Activated CD4-positive, alpha-beta T cell treated with anti-CD3 and anti-CD28 coated beads, Interleukin-2, amount 50 U/mL, for 48 hours (primary cell): ENCODE data around the gene FAM185A.
"Not testable (repeated sequence)": the region's sequence is repeated elsewhere in the genome, so short reads cannot be mapped to it uniquely, and the experiment has no call there.

Experiments
- DNase-seq, 2 experiments: peaks; one replicate each; pipeline ENCODE4 v3.0.0-alpha.2; 2020

Gene FAM185A

DNA sequence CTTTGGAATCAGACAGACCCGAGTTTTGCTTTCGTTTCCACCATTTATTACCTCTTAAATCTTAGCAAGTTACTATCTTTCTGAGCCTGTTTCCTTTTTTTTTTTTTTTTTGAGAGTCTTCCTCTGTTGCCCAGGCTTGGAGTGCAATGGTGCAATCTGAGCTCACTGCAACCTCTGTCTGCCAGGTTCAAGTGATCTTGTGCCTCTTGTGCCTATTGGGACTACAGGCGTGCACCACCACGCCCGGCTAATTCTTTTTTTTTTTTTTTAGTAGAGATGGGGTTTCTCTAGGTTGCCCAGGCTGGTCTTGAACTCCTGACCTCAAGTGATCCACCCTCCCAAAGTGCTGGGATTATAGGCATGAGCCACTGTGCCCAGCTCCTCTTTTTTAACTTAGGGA lies 84.5 kb downstream of the FAM185A start:
- no peak for DNase-seq

DNA sequence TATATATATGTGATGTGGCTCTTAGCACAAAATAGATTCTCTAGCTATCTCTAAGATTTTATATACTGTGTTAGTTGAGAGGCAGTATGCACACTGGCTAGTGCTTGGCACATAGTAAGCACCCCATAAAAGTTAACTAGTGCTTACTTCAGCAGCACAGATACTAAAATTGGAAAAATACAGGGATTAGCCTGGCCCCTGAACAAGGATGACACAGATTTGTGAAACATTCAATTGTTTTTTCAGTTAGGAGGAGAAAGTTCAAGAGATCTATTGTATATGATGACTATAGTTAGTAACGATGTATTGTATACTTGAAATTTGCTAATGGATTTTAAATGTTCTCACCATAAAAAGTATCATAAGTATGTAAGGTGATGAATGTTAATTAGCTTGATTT lies 85.7 kb downstream of the FAM185A start:
- no peak for DNase-seq

DNA sequence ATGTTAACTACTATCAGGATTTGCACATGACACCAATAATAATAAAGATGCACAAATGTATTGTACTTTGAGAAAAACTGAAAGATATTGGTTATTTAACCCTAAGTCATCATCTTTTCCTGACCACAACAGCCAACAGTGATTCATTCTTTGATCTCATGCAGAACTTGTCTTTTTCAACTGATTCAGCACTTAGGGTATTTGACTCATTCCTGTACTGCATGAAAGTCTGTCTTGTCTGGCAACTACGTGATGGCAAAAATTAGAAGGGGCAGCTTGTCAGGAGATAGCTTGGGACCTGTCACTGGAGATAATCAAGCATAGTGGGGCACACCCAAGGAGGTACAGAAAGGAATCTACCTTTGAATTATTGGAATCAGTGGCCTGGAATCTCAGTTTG lies 86.2 kb downstream of the FAM185A start:
- peak; percentile 19 to 27 for DNase-seq

DNA sequence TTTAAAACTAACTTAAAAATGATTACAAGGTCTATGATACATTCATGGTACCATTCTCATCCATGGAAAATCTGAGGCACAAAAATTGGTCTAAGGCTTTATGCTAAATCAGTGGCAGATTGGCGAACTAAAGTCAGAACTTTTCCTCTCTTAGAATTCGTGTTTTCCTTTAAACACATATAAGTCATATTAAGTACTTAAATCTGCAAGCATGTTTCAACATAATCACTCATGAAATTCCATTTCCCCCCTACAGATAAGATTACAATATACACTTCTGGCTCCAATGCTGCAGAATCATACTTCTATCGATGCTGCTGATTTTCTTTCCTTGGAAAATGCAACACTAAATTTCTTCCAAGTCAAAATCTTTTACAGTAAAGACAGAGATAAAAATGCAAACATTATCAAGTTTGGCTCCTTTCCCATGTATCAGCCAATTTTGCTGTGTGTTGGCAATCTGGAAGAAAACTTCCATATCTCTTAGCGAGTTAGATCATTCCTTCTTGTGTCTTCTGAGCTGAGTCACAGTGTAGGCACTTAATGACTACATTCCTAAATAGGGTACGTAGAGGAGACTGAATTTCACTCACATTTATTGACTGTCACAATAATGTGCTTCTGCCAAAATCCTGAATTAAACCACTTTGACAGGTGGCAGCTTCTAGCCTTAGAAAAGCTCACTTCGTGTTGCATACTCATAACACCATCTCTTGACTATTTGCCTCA lies 87.6 kb downstream of the FAM185A start:
- DNase-seq, result no peak

DNA sequence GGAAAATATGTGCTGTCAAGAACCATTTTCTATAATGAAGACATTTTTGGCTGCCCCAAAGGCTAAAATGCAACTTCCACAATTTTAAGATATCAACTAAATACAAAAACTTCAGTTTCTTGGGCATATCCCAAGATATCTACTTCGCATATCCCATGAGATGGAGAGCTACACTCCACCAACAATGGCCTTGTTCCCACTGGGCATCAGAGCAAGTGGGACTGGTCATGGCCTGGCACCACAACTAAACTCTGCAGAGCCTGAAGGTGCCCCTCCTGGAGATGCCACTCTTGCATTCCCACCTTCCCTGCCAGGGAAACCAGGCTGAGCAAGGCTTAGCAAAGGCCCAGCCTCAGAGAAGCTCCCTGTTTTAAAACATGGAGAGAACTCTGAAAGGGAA lies 88.2 kb downstream of the FAM185A start:
- DNase-seq, result no peak

DNA sequence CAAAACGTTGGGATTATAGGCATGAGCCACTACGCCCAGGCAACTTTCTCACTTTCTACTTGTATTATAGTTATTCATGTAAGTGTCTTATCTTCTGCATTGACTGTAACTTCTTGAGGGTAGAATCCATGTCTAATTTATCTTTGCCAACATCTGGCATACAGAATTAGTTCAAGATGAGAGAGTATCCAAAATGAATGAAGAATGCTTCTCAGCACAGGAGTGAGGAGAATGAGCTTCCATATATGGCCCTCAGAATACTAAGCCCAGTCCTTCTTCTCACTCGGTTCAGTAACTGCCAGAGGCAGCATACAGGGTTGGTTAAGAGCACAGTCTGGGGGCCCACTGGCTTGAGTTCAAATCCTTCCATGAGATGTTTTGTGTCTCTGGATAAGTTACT lies 89.0 kb downstream of the FAM185A start:
- DNase-seq, result no peak

DNA sequence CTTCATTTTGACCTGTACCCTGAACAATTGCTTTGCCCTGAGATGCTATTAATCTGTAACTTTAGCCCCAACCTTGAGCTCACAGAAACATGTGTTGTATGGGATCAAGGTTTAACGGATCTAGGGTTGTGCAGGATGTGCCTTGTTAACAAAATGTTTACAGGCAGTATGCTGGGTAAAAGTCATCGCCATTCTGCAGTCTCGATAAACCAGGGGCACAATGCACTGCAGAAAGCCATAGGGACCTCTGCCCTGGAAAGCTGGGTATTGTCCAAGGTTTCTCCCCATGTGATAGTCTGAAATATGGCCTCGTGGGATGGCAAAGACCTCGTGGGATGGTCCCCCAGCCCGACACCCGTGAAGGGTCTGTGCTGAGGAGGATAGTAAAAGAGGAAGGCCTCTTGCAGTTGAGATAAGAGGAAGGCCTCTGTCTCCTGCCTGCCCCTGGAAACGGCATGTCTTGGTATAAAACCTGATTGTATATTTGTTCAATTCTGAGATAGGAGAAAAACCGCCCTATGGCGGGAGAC lies 89.8 kb downstream of the FAM185A start:
- DNase-seq, result not testable (repeated sequence)

DNA sequence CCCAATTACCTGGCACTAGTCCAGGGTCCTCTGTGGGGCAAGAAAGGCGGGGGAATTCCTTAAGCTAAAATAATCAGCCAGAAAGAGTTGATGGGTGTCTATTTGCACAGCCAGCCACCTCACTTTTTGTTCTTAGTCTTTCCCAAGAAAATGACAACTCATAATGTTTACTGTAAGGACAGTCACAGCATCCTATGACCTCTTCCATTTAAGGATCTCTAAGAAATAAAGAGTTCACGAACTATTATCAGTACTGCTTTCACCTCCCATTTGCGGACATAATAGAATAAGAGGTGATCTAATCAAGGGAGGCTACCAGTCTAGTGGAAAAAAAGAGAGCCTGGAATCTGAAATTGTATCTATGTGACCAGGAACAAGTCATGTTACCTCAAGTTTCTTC lies 91.6 kb downstream of the FAM185A start:
- no peak for DNase-seq

DNA sequence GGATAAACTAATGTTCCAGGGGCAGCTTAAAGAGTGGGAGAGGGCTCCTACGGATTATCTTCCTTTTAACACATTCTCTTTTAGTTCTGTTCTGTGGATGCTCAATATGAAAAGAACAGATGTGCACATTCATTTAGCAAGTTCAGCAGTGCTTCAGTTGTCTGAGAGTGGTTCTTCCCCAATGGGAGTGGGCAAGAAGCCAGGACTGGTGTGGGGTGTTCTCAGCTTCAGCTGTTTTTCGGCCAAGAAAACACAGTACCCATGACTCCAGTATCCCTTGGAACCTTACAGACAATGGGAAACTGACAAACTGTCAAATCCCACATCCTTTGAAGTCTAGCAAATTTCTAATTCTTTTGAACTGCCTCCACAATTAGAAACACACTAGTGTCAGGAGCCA lies 92.5 kb downstream of the FAM185A start:
- DNase-seq, result no peak

DNA sequence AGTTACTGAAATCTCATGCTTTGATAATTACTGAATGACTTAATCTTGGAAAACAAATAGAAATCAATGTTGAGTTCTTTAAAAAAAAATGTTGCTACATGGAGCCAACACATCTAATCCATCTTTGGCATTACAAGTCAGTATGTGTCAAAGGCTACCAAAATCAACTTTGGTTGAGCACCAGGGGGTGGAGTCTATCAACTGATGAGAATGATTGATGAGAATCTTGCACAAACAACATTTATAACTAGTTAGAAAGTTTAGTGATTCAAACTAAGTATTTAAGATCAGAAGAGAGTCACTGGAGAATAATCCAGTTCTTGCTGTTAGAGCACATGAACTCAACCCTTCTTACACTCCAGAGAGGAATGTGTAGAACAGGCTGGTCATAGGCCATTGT lies 93.5 kb downstream of the FAM185A start:
- no peak for DNase-seq

DNA sequence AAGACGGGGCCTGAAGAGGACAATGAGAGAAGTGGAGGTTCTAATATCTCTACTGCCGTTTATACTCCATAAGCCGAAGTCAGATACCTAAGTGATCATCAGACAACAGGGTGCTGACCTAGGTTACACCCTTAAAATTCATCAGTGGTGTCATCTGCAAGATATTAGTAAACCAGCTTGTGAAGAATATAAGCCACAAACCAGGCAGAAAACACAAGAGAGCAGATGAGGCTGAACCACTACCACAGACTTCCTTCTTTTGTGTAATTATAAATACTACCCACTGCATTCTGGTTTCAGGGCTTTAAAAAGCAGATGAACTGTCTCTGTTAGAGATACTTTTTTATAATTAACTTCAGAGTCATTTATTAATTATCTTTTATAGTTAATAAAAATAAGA lies 95.1 kb downstream of the FAM185A start:
- DNase-seq, result no peak

DNA sequence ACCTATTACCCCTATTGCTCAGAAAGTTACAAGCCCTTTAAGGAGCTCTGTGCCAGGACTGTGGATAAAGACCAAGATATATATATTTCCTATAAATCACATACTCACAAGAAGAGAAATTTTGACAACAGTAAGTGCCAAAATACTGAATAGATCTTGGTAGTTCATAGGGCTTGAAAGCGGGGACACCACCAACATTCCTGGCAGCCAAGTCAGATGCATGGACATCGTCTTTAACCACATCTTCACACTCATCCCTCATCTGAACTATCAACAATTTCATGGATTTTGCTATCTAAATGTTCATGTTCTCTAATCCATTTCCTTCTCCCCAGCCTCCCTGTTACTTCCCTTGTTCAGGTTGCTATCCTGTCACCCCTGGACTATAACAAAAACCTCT lies 96.5 kb downstream of the FAM185A start:
- no peak for DNase-seq

DNA sequence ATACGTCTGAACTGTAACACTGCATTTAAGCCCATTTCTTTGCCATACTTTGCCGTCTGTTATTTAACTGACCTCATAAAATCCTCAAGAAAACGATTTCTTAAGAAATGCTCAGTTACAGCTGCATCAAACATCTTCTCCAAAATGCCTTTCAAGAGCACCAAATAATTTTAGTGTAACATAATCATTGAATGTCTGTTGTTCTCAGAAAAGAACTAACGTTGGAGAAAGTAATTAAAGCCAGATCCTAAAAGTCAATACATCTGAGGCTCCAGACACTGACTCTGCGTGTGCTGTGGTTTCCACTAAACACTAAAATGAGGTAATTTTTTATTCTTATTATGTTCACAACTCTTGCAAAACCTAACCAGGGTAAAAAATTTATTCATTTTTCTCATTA lies 100.3 kb downstream of the FAM185A start:
- no peak for DNase-seq

DNA sequence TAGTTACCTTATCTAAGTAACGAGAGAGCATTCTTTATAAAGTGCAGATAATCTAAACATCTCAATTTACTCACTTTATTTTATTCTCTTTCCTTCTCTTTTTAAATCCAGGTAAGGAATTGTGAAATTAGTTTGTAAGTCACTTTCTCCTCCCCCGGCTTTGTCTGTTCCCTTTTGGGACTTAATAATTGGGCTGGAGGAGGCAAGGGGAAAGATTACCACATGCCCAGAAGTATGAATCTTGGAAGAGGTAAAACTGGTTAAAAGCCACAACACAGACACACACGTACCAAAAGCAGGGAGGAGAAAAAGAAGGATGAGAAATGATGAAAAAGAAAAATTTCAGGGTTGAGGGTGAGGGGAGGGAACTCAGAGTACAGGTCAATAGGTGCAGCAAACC lies 100.7 kb downstream of the FAM185A start:
- DNase-seq, result no peak

DNA sequence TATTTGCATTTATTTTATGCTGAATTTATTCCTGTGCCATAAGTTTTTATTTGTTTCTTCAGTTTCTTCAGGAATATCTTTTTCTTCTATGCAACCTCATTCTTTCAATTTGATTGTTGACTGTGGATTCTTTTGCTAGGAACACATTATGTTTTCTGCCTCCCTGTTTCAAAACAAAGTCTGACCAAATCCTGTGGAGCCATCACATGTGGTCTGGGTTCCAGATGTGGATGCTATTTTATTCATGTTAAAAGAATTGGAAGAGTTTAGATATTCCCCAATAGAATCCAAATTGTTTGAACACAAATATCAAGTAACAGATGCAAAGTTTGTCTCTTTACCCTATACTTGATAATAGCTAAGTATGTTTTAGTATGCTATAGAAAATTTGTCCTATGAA lies 107.2 kb downstream of the FAM185A start:
- DNase-seq, result no peak
